Tibial nerve (tissue), 3 donors: ENCODE results near the gene ZNF519.

Experiments
- POLR2A ChIP-seq, 2 donors: fragments of 450-650 bp; IDR thresholded peaks; one replicate each; pipeline ENCODE4 v1.6.1; 2017; ENCODE audit warnings: antibody characterized with exemption in 2 of 2, mild to moderate bottlenecking in 2 of 2, moderate library complexity in 2 of 2
- TF ChIP-seq, protein P1 (sequence below), 5 experiments: fragments of 200-600 bp in 3 of 5; fragments of 450-650 bp in 2 of 5; sonication (generic) in 3 of 5; IDR thresholded peaks; one replicate each; pipeline ENCODE4 v1.5.1; 2016 to 2019; ENCODE audit warnings: antibody characterized with exemption in 5 of 5, mild to moderate bottlenecking in 3 of 5, moderate library complexity in 2 of 5

DNA sequence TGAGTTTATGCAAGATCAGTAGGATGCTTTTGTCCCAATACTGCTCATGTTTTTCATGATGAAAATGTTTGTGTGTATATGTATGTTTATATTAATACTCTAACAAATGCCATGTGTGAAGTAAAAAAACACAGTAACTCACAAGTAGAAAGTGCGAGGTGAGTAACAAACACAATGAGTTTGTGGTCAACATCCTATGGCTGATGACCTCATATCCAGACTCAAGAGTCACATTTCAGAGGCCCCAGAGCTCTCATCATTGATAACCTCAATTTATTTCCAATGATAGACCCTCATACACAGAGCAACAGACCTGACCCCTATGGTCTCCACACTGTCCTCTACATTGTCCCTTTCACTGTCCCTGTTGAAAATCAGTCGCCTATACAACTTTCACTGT lies 34.5 kb downstream of the ZNF519 start:
- no peak for TF ChIP-seq POLR2A (IDR thresholded peaks at IDR 0.05)
- TF ChIP-seq, protein P1, sequence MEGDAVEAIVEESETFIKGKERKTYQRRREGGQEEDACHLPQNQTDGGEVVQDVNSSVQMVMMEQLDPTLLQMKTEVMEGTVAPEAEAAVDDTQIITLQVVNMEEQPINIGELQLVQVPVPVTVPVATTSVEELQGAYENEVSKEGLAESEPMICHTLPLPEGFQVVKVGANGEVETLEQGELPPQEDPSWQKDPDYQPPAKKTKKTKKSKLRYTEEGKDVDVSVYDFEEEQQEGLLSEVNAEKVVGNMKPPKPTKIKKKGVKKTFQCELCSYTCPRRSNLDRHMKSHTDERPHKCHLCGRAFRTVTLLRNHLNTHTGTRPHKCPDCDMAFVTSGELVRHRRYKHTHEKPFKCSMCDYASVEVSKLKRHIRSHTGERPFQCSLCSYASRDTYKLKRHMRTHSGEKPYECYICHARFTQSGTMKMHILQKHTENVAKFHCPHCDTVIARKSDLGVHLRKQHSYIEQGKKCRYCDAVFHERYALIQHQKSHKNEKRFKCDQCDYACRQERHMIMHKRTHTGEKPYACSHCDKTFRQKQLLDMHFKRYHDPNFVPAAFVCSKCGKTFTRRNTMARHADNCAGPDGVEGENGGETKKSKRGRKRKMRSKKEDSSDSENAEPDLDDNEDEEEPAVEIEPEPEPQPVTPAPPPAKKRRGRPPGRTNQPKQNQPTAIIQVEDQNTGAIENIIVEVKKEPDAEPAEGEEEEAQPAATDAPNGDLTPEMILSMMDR (IDR thresholded peaks at IDR 0.05) = no peak
